Liver (tissue), 9 donors: Measurements from ENCODE around the gene SAFB. TPM values are rescaled to one million over a fixed set of nuclear protein-coding genes. Genes with fewer than 3 reads are reported as not detected.

Source experiments
- DNase-seq: peaks from one replicate; pipeline ENCODE4 v3.0.0-alpha.2; 2017; ENCODE audit warnings: low spot score
- H3K27ac ChIP-seq, 2 donors: one replicate each; pipeline ENCODE4 v1.7.0; 2013; ENCODE audit warnings: inconsistent platforms in 2 of 2, low read length in 2 of 2, control low read depth in 1 of 2, low read depth in 1 of 2, mild to moderate bottlenecking in 1 of 2
- H3K27me3 ChIP-seq, 4 donors: one replicate each; pipeline versions ENCODE4 v1.6.1 to v1.7.0; 2013; ENCODE audit warnings: low read length in 3 of 4, inconsistent platforms in 1 of 4, mild to moderate bottlenecking in 1 of 4, moderate library complexity in 1 of 4; ENCODE audit not compliant: control insufficient read depth in 4 of 4, insufficient read depth in 4 of 4
- H3K36me3 ChIP-seq, 4 donors: one replicate each; pipeline versions ENCODE4 v1.6.1 to v1.7.0; 2013; ENCODE audit warnings: low read length in 3 of 4, mild to moderate bottlenecking in 3 of 4, low read depth in 1 of 4, moderate library complexity in 1 of 4; ENCODE audit not compliant: control insufficient read depth in 4 of 4, insufficient read depth in 3 of 4
- H3K4me1 ChIP-seq, 4 donors: one replicate each; pipeline versions ENCODE4 v1.6.1 to v1.7.0; 2013; ENCODE audit warnings: low read length in 3 of 4, mild to moderate bottlenecking in 3 of 4, moderate library complexity in 1 of 4; ENCODE audit not compliant: control insufficient read depth in 4 of 4, insufficient read depth in 4 of 4
- H3K4me3 ChIP-seq, 3 donors: one replicate each; pipeline versions ENCODE4 v1.6.1 to v1.7.0; 2013; ENCODE audit warnings: low read length in 3 of 3, control low read depth in 1 of 3, low read depth in 1 of 3, mild to moderate bottlenecking in 1 of 3
- H3K9ac ChIP-seq, 2 donors: one replicate each; pipeline ENCODE4 v1.7.0; 2013; ENCODE audit warnings: low read length in 2 of 2, mild to moderate bottlenecking in 2 of 2, moderate library complexity in 2 of 2, control low read depth in 1 of 2, low read depth in 1 of 2
- H3K9me3 ChIP-seq, 4 donors: one replicate each; pipeline versions ENCODE4 v1.6.1 to v1.7.0; 2013; ENCODE audit warnings: low read length in 3 of 4; ENCODE audit not compliant: control insufficient read depth in 4 of 4
- ATF3 ChIP-seq: IDR thresholded peaks from 2 replicates; pipeline ENCODE4 v1.6.1; 2016; ENCODE audit warnings: antibody characterized with exemption
- FOXA1 ChIP-seq: IDR thresholded peaks from 2 replicates; pipeline ENCODE4 v1.6.1; 2016; ENCODE audit warnings: antibody characterized with exemption
- FOXA2 ChIP-seq: IDR thresholded peaks from 2 replicates; pipeline ENCODE4 v1.6.1; 2016; ENCODE audit warnings: antibody characterized with exemption
- GABPA ChIP-seq, 2 donors: IDR thresholded peaks in 1 of 2; conservative IDR thresholded peaks in 1 of 2; 2 replicates each; pipeline ENCODE4 v1.6.1; 2016; ENCODE audit warnings: antibody characterized with exemption in 2 of 2, mild to moderate bottlenecking in 1 of 2, moderate library complexity in 1 of 2
- HNF4A ChIP-seq, 2 donors: conservative IDR thresholded peaks; 2 replicates each; pipeline ENCODE4 v1.6.1; 2016; ENCODE audit warnings: antibody characterized with exemption in 2 of 2, mild to moderate bottlenecking in 2 of 2
- HNF4G ChIP-seq: IDR thresholded peaks from 2 replicates; pipeline ENCODE4 v1.6.1; 2016; ENCODE audit warnings: antibody characterized with exemption
- JUND ChIP-seq, 2 donors: IDR thresholded peaks; 2 replicates each; pipeline ENCODE4 v1.6.1; 2016; ENCODE audit warnings: antibody characterized with exemption in 2 of 2
- NR2F2 ChIP-seq: IDR thresholded peaks from 2 replicates; pipeline ENCODE4 v1.6.1; 2016; ENCODE audit warnings: antibody characterized with exemption
- REST ChIP-seq: IDR thresholded peaks from 2 replicates; pipeline ENCODE4 v1.6.1; 2016; ENCODE audit warnings: antibody characterized with exemption, mild to moderate bottlenecking
- RXRA ChIP-seq, 2 donors: IDR thresholded peaks; 2 replicates each; pipeline ENCODE4 v1.6.1; 2017 to 2018; ENCODE audit warnings: antibody characterized with exemption in 2 of 2, mild to moderate bottlenecking in 1 of 2
- SP1 ChIP-seq: IDR thresholded peaks from 2 replicates; pipeline ENCODE4 v1.6.1; 2018; ENCODE audit warnings: antibody characterized with exemption, mild to moderate bottlenecking
- TAF1 ChIP-seq: conservative IDR thresholded peaks from 2 replicates; pipeline ENCODE4 v1.6.1; 2016; ENCODE audit warnings: antibody characterized with exemption, mild to moderate bottlenecking
- YY1 ChIP-seq: IDR thresholded peaks from 2 replicates; pipeline ENCODE4 v1.6.1; 2016; ENCODE audit warnings: antibody characterized with exemption, mild to moderate bottlenecking
- ZBTB33 ChIP-seq: IDR thresholded peaks from 2 replicates; pipeline ENCODE4 v1.6.1; 2016; ENCODE audit warnings: antibody characterized with exemption
- WGBS: extraction: QIAGEN DNeasy Blood & Tissue Kit; methylation state at CpG from one replicate; pipeline ENCODE4 v1.1.7; 2013; 5-methylcytosine and 5-hydroxymethylcytosine counted together
- polyA plus RNA-seq, 2 donors: library from polyadenylated mRNA; stranded (reverse) in 1 of 2; unstranded in 1 of 2; fragments of 200-250 nt in 1 of 2; fragments of >200 nt in 1 of 2; fragmentation: Nextera tagmentation in 1 of 2; extraction: Ambion mirVana in 1 of 2; gene quantifications; one replicate each; pipeline versions ENCODE4 v1.2.1 to v1.2.3, GENCODE V29; 2013 to 2015
- total RNA-seq, 2 donors: library from RNA; depleted of rRNA; stranded (reverse); fragments of >200 nt; gene quantifications; one replicate each; pipeline ENCODE4 v1.2.3, GENCODE V29; 2014
- TF ChIP-seq, protein P1 (sequence below): fragments of 150-350 bp; IDR thresholded peaks from 2 replicates; pipeline ENCODE4 v1.5.1; 2017; ENCODE audit warnings: improper control_type of control experiment, low read depth, low read length; ENCODE audit not compliant: missing input control
- donor health status: healthy.
- donor health status: healthy.
- donor health status: healthy.
- donor health status: healthy.
- donor health status: healthy.

SAFB gene
- total and polyA plus RNA-seq, 4 donors = 16.5 to 65.0 (median 38.5) TPM

- Histone ChIP-seq H3K9me3 (no peaks in the 10 kb centered on the region), H3K27me3 (no peaks in the 10 kb centered on the region), H3K4me3 (no peak overlapping the region), H3K4me1 (no peaks in the 10 kb centered on the region), H3K9ac (no peak overlapping the region), H3K27ac (no peak overlapping the region), H3K36me3 (peaks cover 39 to 84% (median 75%) of the 10 kb centered on the region in 4 donors)
- 96% methylated on average over 16 of the region's 16 CpGs for WGBS
- no peak for DNase-seq
- no peak for TF ChIP-seq JUND (IDR thresholded peaks at IDR 0.05)
- TF ChIP-seq ZBTB33 = no peak
- no peak for TF ChIP-seq REST
- TF ChIP-seq, protein P1, sequence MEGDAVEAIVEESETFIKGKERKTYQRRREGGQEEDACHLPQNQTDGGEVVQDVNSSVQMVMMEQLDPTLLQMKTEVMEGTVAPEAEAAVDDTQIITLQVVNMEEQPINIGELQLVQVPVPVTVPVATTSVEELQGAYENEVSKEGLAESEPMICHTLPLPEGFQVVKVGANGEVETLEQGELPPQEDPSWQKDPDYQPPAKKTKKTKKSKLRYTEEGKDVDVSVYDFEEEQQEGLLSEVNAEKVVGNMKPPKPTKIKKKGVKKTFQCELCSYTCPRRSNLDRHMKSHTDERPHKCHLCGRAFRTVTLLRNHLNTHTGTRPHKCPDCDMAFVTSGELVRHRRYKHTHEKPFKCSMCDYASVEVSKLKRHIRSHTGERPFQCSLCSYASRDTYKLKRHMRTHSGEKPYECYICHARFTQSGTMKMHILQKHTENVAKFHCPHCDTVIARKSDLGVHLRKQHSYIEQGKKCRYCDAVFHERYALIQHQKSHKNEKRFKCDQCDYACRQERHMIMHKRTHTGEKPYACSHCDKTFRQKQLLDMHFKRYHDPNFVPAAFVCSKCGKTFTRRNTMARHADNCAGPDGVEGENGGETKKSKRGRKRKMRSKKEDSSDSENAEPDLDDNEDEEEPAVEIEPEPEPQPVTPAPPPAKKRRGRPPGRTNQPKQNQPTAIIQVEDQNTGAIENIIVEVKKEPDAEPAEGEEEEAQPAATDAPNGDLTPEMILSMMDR = no peak
- no peak for TF ChIP-seq TAF1
- no peak for TF ChIP-seq HNF4G
- no peak for TF ChIP-seq HNF4A (conservative IDR thresholded peaks at IDR 0.05)
- TF ChIP-seq YY1 = no peak
- no peak for TF ChIP-seq ATF3
- TF ChIP-seq GABPA (IDR thresholded peaks at IDR 0.05 in 1 of 2, conservative IDR thresholded peaks at IDR 0.05 in 1 of 2) = no peak
- no peak for TF ChIP-seq FOXA2
- TF ChIP-seq FOXA1 = no peak
- TF ChIP-seq SP1 = no peak
Measured at GRCh38 chr19:5609881-5610448, 12.9 kb upstream of the SAFB start.

- 96% methylated on average over 15 of the region's 15 CpGs for WGBS
- no peak for DNase-seq
- Histone ChIP-seq H3K4me1 (no peaks in the 10 kb centered on the region), H3K4me3 (no peak overlapping the region), H3K9me3 (no peaks in the 10 kb centered on the region), H3K9ac (no peak overlapping the region), H3K27ac (no peak overlapping the region), H3K27me3 (no peaks in the 10 kb centered on the region), H3K36me3 (peaks cover 39 to 83% (median 67%) of the 10 kb centered on the region in 4 donors)
- TF ChIP-seq NR2F2 = no peak
- no peak for TF ChIP-seq ZBTB33
- no peak for TF ChIP-seq JUND (IDR thresholded peaks at IDR 0.05)
- no peak for TF ChIP-seq ATF3
- TF ChIP-seq REST = no peak
- TF ChIP-seq RXRA (IDR thresholded peaks at IDR 0.05) = no peak
- no peak for TF ChIP-seq HNF4G
- TF ChIP-seq TAF1 = no peak
- no peak for TF ChIP-seq SP1
- no peak for TF ChIP-seq HNF4A (conservative IDR thresholded peaks at IDR 0.05)
- TF ChIP-seq FOXA1 = no peak
Measured at GRCh38 chr19:5612891-5613865, 9.7 kb upstream of the SAFB start.
